ENCODE data around the gene PRR5.

The PRR5 gene

GRCh38 chr22:44719586-44720368, 17.8 kb downstream of the PRR5 start:
- DNase-seq, result no peak

GRCh38 chr22:44721213-44721612, 19.2 kb downstream of the PRR5 start:
- no peak for DNase-seq

- DNase-seq, result no peak
These were observed 20.6 kb downstream of the PRR5 start for GRCh38 chr22:44722611-44723010.

GRCh38 chr22:44723801-44724200, 21.8 kb downstream of the PRR5 start:
- no peak for DNase-seq

GRCh38 chr22:44724416-44724815, 22.4 kb downstream of the PRR5 start:
- no peak for DNase-seq

- no peak for DNase-seq
These were observed 22.9 kb downstream of the PRR5 start for GRCh38 chr22:44724859-44725258.

- no peak for DNase-seq
These were observed 24.4 kb downstream of the PRR5 start for GRCh38 chr22:44726439-44726838.

- no peak for DNase-seq
These were observed 25.1 kb downstream of the PRR5 start for GRCh38 chr22:44727148-44727547.

GRCh38 chr22:44727709-44728108, 25.7 kb downstream of the PRR5 start:
- DNase-seq, result no peak

GRCh38 chr22:44728761-44729324, 26.8 kb downstream of the PRR5 start:
- no peak for DNase-seq

- no peak for DNase-seq
These were observed 27.5 kb downstream of the PRR5 start for GRCh38 chr22:44729391-44730021.

GRCh38 chr22:44730022-44730393, 28.0 kb downstream of the PRR5 start:
- DNase-seq, result no peak

- DNase-seq, result no peak
These were observed 28.7 kb downstream of the PRR5 start for GRCh38 chr22:44730490-44731356.

GRCh38 chr22:44731357-44731970, 29.5 kb downstream of the PRR5 start:
- no peak for DNase-seq

- DNase-seq, result no peak
These were observed 30.1 kb downstream of the PRR5 start for GRCh38 chr22:44732017-44732561.

- DNase-seq, result no peak
These were observed 30.7 kb downstream of the PRR5 start for GRCh38 chr22:44732661-44733060.

- DNase-seq, result no peak
These were observed 31.6 kb downstream of the PRR5 start for GRCh38 chr22:44733426-44734106.

GRCh38 chr22:44734278-44734677, 32.3 kb downstream of the PRR5 start:
- DNase-seq, result no peak

GRCh38 chr22:44734801-44735517, 33.0 kb downstream of the PRR5 start:
- no peak for DNase-seq

GRCh38 chr22:44735518-44736428, 33.8 kb downstream of the PRR5 start:
- peak; percentile 32 for DNase-seq

Data from NCI-H2171 (cell line).